Endothelial cell of umbilical vein (primary cell): ENCODE measurements around the gene PHPT1. TPM values are rescaled to one million over a fixed set of nuclear protein-coding genes. Genes with fewer than 3 reads are reported as not detected.
"Not testable (repeated sequence)": the region's sequence is repeated elsewhere in the genome, so short reads cannot be mapped to it uniquely, and the experiment has no call there.

Experiments used
- BruUV-seq: library from RNA; stranded (reverse); fragments of 400-500 nt; replicated peaks from 2 replicates; lab custom pipeline; 2021; lab: Mats Ljungman, UMichigan
- CTCF ChIA-PET: fragments of 300-600, 350-600 bp; sonication (Branson Sonifier 250); formaldehyde crosslinking; loops from one replicate; lab custom pipeline; 2021; ENCODE audit warnings: antibody characterized with exemption, inconsistent platforms; lab: Charles Lee
- POLR2A ChIA-PET: fragments of 300-600, 350-600 bp; sonication (Branson Sonifier 250); formaldehyde crosslinking; loops from one replicate; lab custom pipeline; 2021; ENCODE audit warnings: antibody characterized with exemption, inconsistent platforms; lab: Charles Lee
- DNase-seq: peaks from one replicate; pipeline ENCODE4 v3.0.0-alpha.2; 2011; ENCODE audit warnings: low read depth, low spot score
- FAIRE-seq: peaks from 2 replicates; lab custom pipeline; 2011; peaks lifted over from hg19 to GRCh38; lab: Jason Lieb, UNC
- H2AFZ ChIP-seq: 2 replicates; pipeline ENCODE4 v1.6.0; 2012; ENCODE audit warnings: low read depth, low read length, control low read depth, inconsistent platforms
- H3K27ac ChIP-seq: 2 replicates; pipeline ENCODE4 v1.5.1; 2011; ENCODE audit warnings: low read depth, mild to moderate bottlenecking, control low read depth, low read length, moderate library complexity; ENCODE audit not compliant: insufficient read depth
- H3K27me3 ChIP-seq, 2 experiments: 2 replicates each; pipeline versions ENCODE4 v1.6.0 to v1.6.1; 2011; ENCODE audit warnings: low read length in 2 of 2, mixed read lengths in 1 of 2; ENCODE audit not compliant: control insufficient read depth in 2 of 2, insufficient read depth in 2 of 2
- H3K36me3 ChIP-seq, 2 experiments: 2 replicates in 1 of 2; 3 replicates in 1 of 2; pipeline ENCODE4 v1.5.1; 2011; ENCODE audit warnings: low read length in 2 of 2, mild to moderate bottlenecking in 1 of 2, moderate library complexity in 1 of 2; ENCODE audit not compliant: control insufficient read depth in 2 of 2, insufficient read depth in 2 of 2; ENCODE audit errors: extremely low read depth in 1 of 2
- H3K4me1 ChIP-seq: 3 replicates; pipeline ENCODE4 v1.5.1; 2011; ENCODE audit warnings: mild to moderate bottlenecking, low read length; ENCODE audit not compliant: control insufficient read depth, insufficient read depth; ENCODE audit errors: extremely low read depth
- H3K4me2 ChIP-seq: 2 replicates; pipeline ENCODE4 v1.6.1; 2011; ENCODE audit warnings: low read length, control low read depth, mixed read lengths; ENCODE audit not compliant: insufficient read depth
- H3K4me3 ChIP-seq, 3 experiments: fragments of 200-600 bp in 1 of 3; sonication (generic), shearing (Covaris generic) in 1 of 3; replicated peaks in 1 of 3; 2 replicates each; pipeline ENCODE4 v1.5.1; 2011 to 2016; ENCODE audit warnings: control low read depth in 3 of 3, low read length in 3 of 3, mild to moderate bottlenecking in 2 of 3, inconsistent platforms in 1 of 3, low read depth in 1 of 3, moderate library complexity in 1 of 3; ENCODE audit not compliant: insufficient read depth in 1 of 3
- H3K79me2 ChIP-seq: 2 replicates; pipeline ENCODE4 v1.6.0; 2012; ENCODE audit warnings: low read length, inconsistent platforms; ENCODE audit not compliant: control insufficient read depth, insufficient read depth
- H3K9ac ChIP-seq: replicated peaks from 2 replicates; pipeline ENCODE3; 2011; ENCODE audit warnings: low read length, control low read depth; ENCODE audit not compliant: insufficient read depth; ENCODE audit errors: extremely low read depth
- H3K9me1 ChIP-seq: replicated peaks from 3 replicates; pipeline ENCODE4 v1.6.0; 2011; ENCODE audit warnings: mild to moderate bottlenecking, low read length; ENCODE audit not compliant: control insufficient read depth, insufficient read depth; ENCODE audit errors: extremely low read depth
- H3K9me3 ChIP-seq: replicated peaks from 2 replicates; pipeline ENCODE4 v1.5.1; 2012; ENCODE audit warnings: low read length, inconsistent platforms; ENCODE audit not compliant: control insufficient read depth, insufficient read depth
- H4K20me1 ChIP-seq: replicated peaks from 2 replicates; pipeline ENCODE3; 2011; ENCODE audit warnings: mild to moderate bottlenecking, low read length; ENCODE audit not compliant: control insufficient read depth, insufficient read depth; ENCODE audit errors: extremely low read depth
- EZH2 ChIP-seq: IDR thresholded peaks from 2 replicates; pipeline ENCODE4 v1.6.1; 2012; ENCODE audit warnings: borderline replicate concordance, low read depth, mild to moderate bottlenecking, moderate library complexity, low read length, inconsistent platforms; ENCODE audit not compliant: severe bottlenecking
- JUN ChIP-seq: IDR thresholded peaks from 2 replicates; pipeline ENCODE4 v1.6.1; 2011; ENCODE audit warnings: borderline replicate concordance, low read depth; ENCODE audit not compliant: insufficient read length, insufficient read depth
- MAX ChIP-seq: IDR thresholded peaks from 2 replicates; pipeline ENCODE4 v1.6.1; 2011; ENCODE audit not compliant: insufficient read depth, insufficient read length
- POLR2A ChIP-seq: IDR thresholded peaks from 2 replicates; pipeline ENCODE4 v1.6.1; 2012; ENCODE audit warnings: low read depth, mild to moderate bottlenecking, control low read depth, low read length
- POLR2AphosphoS5 ChIP-seq: IDR thresholded peaks from 2 replicates; pipeline ENCODE4 v1.6.1; 2012; ENCODE audit warnings: low read depth, mild to moderate bottlenecking, control low read depth, low read length, moderate library complexity; ENCODE audit not compliant: insufficient read depth
- dilution Hi-C: fragments of 300-500 bp; cut with MboI; formaldehyde crosslinking; loops from one replicate; pipeline ENCODE4 v1.15.0; 2019; ENCODE audit warnings: low sequenced_read_pairs; ENCODE audit not compliant: extremely low pct_ligation_motif_present
- intact Hi-C: fragments of 100-400 bp; cut with micrococcal nuclease; formaldehyde crosslinking; loops from one replicate; pipeline ENCODE4 v1.10.0; 2022
- polyA plus RNA-seq, 4 experiments: library from polyadenylated mRNA; depleted of rRNA in 3 of 4; stranded (reverse) in 3 of 4; unstranded in 1 of 4; fragments of >200 nt; gene quantifications; 2 replicates each; pipeline versions ENCODE4 v1.2.1 to v1.2.3, GENCODE V29; 2011 to 2012; ENCODE audit warnings: missing spikeins in 1 of 4
- total RNA-seq: library from RNA; stranded (reverse); gene quantifications from 2 replicates; pipeline ENCODE4 v1.2.3, GENCODE V29; 2021

PHPT1 gene
- total and polyA plus RNA-seq, 2 donors (not counting 3 experiments of a cell fraction or from before 2014, with no cell fraction given): 139 to 319 TPM

GRCh38 chr9:136865768-136866103 lies 16.5 kb downstream of the PHPT1 start:
- peak overlapping the region; percentile 48 to 98 (median 54) for H3K4me3 ChIP-seq
- no peak for DNase-seq
- no TSS peak for BruUV-seq
- no peak overlapping the region for H3K27ac ChIP-seq
- H3K27me3 ChIP-seq: no peaks in the 10 kb centered on the region
- CTCF ChIA-PET: interaction anchor here (0.9 kb wide), 1 partner anchor 21 kb away, joined by 3 read pairs; the partner anchor contains the start of gene TRAF2
- peak overlapping the region; percentile 50 for H2AFZ ChIP-seq
- no peak for FAIRE-seq
- H3K4me1 ChIP-seq: peaks cover 6% of the 10 kb centered on the region
- peak overlapping the region; percentile 51 for H3K9ac ChIP-seq
- intact Hi-C loops: loop anchor here (1.0 to 5.0 kb wide), 3 partner anchors 16 to 72 kb away; partner anchors contain the start of gene PHPT1
- no peak for TF ChIP-seq EZH2
- TF ChIP-seq POLR2A: no peak
- TF ChIP-seq MAX: no peak
- no peak for TF ChIP-seq POLR2AphosphoS5
- no peak for TF ChIP-seq JUN
- H3K4me2 ChIP-seq: peak overlapping the region; percentile 76
- peaks cover 8 to 21% of the 10 kb centered on the region in 2 experiments for H3K36me3 ChIP-seq
- no peaks in the 10 kb centered on the region for H3K9me1 ChIP-seq
- no peaks in the 10 kb centered on the region for H4K20me1 ChIP-seq
- dilution Hi-C loops: no loop called here
- POLR2A ChIA-PET: interaction anchor here (1.0 kb wide), 1 partner anchor 11 kb away, joined by 3 read pairs; no protein-coding TSS in a partner anchor
- H3K79me2 ChIP-seq: peaks cover 24% of the 10 kb centered on the region
- H3K9me3 ChIP-seq: no peaks in the 10 kb centered on the region

- intact Hi-C loops: loop anchor here (1.0 to 5.0 kb wide), 3 partner anchors 18 to 70 kb away; partner anchors contain the start of gene PHPT1
- not testable (repeated sequence) for BruUV-seq
Measured at GRCh38 chr9:136866898-136867421, 17.8 kb downstream of the PHPT1 start.

More at GRCh38 chr9:136866898-136867421, 17.8 kb downstream of the PHPT1 start:
- Histone ChIP-seq H3K79me2 (peaks cover 24% of the 10 kb centered on the region), H3K9ac (peak overlapping the region; percentile 51), H3K4me2 (peak overlapping the region; percentile 47), H3K4me3 (peak overlapping the region; percentile 37 to 98 (median 51)), H3K36me3 (peaks cover 8 to 15% of the 10 kb centered on the region in 2 experiments)
- H3K27me3 ChIP-seq, H3K27ac ChIP-seq, DNase-seq, H2AFZ ChIP-seq, dilution Hi-C loops, H3K9me1 ChIP-seq, POLR2A ChIA-PET, H3K9me3 ChIP-seq, H4K20me1 ChIP-seq, FAIRE-seq, H3K4me1 ChIP-seq, CTCF ChIA-PET: not testable (repeated sequence)
